Bladder microvascular endothelial cell (primary cell): ENCODE data around the gene GLOD5. TPM values are rescaled to one million over a fixed set of nuclear protein-coding genes. Genes with fewer than 3 reads are reported as not detected.

Source experiments
- total RNA-seq: library from RNA; depleted of rRNA; stranded (reverse); fragments of >200 nt; gene quantifications from 2 replicates; pipeline ENCODE4 v1.2.3, GENCODE V29; 2014

The GLOD5 gene
- total RNA-seq = not detected in 2 replicates

GRCh38 chrX:48761674-48762471 is at the start of gene GLOD5:
Gene GLOD5, plus strand, starts transcription at chrX:48761747. Its CDS starts 44 bp downstream, at chrX:48761791.

GRCh38 chrX:48786341-48786800 is 24.8 kb downstream of the GLOD5 start, which contains the start of gene GATA1:
Gene GATA1, plus strand, starts transcription at chrX:48786590. Its CDS starts 4,520 bp downstream, at chrX:48791110.

GRCh38 chrX:48801280-48802088 is 39.9 kb downstream of the GLOD5 start, which contains the start of gene HDAC6:
Gene HDAC6, plus strand, starts transcription at chrX:48802067. Its CDS starts 626 bp downstream, at chrX:48802693.

Other genes with a start within 250 kb of the GLOD5 start
- 57.5 and 134 TPM in 2 replicates for gene EBP, start 239.9 kb upstream of the GLOD5 start, total RNA-seq
- gene TBC1D25, start 222.0 kb upstream of the GLOD5 start, total RNA-seq = 4.5 and 11.1 TPM in 2 replicates
- 104 and 354 TPM in 2 replicates for gene RBM3, start 187.3 kb upstream of the GLOD5 start, total RNA-seq
- gene WDR13, start 164.3 kb upstream of the GLOD5 start, total RNA-seq = 129 and 172 TPM in 2 replicates
- gene WAS, start 77.9 kb upstream of the GLOD5 start, total RNA-seq = 0.19 TPM in 1 of 2 replicates, not detected in the other
- gene SUV39H1, start 65.0 kb upstream of the GLOD5 start, total RNA-seq = 5.0 and 6.5 TPM in 2 replicates
- not detected in 2 replicates for gene GATA1, start 24.8 kb downstream of the GLOD5 start, total RNA-seq
- gene HDAC6, start 40.3 kb downstream of the GLOD5 start, total RNA-seq = 24.6 and 38.4 TPM in 2 replicates
- gene ERAS, start 64.8 kb downstream of the GLOD5 start, total RNA-seq = not detected in 2 replicates
- gene PCSK1N, start 73.9 kb downstream of the GLOD5 start, total RNA-seq = 0.31 TPM in 1 of 2 replicates, not detected in the other
- 13.9 and 19.1 TPM in 2 replicates for gene TIMM17B, start 136.0 kb downstream of the GLOD5 start, total RNA-seq
- gene PQBP1, start 136.2 kb downstream of the GLOD5 start, total RNA-seq = 70.0 and 82.4 TPM in 2 replicates
- gene SLC35A2, start 149.9 kb downstream of the GLOD5 start, total RNA-seq = 5.7 and 14.5 TPM in 2 replicates
- 2.8 and 4.0 TPM in 2 replicates for gene PIM2, start 157.3 kb downstream of the GLOD5 start, total RNA-seq
- 21.7 and 34.9 TPM in 2 replicates for gene OTUD5, start 195.9 kb downstream of the GLOD5 start, total RNA-seq
- gene KCND1, start 210.1 kb downstream of the GLOD5 start, total RNA-seq = 0.32 and 0.57 TPM in 2 replicates
- gene GRIPAP1, start 240.5 kb downstream of the GLOD5 start, total RNA-seq = 23.3 and 40.8 TPM in 2 replicates